AG20443 (cell line): ENCODE results near the gene PSME1.
A peak's percentile ranks its signal among the peaks of the same experiment; 100 is the strongest.

Experiments used
- DNase-seq: peaks from one replicate; pipeline ENCODE4 v3.0.0; 2012; ENCODE audit warnings: low spot score, mixed read lengths

The PSME1 gene

GRCh38 chr14:24130380-24130716, 5.6 kb upstream of the PSME1 start, which contains the start of gene FITM1:
Gene FITM1, plus strand, starts transcription at chr14:24130659. Its CDS starts 905 bp downstream, at chr14:24131564.
- no peak for DNase-seq

DNA sequence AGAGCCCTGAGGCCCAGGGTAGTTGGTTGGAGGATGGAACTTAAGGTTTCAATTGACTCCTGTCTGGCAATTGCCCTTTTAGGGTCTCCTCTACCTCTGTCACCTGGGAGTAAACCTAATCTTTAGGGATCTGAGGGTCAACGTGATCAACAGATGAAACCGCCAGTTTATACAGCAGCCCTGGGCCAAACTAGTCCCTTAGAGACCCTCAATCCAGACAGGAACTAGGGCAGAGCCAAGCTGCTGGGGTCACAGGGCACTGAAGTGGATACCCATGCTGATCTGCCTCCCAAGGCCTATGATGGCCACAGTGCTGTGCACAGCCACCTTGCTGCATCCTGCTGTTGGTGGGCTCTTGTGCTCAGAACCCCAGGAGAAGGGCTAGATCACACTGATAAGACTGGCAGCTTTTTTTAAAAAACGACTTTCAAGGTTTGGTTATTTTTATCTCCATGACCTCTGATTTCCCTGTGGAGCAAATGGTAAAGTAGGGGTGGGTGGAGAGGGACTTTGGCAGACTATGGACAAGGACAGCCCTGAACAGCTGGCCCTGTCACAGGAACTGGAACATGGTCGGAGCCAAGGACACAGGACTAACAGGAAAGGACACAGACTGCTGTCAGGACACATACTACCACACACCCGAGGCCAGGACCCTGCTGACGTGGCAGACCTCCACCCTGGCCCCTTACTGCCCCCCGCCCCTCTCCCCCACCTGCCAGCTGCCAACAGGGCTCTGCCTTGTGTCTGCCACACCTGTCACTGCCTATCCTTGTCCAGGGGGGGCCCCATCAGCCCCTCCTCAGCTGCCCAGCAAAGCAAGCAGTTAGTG, 5.1 kb upstream of the PSME1 start:
- DNase-seq: no peak

DNA sequence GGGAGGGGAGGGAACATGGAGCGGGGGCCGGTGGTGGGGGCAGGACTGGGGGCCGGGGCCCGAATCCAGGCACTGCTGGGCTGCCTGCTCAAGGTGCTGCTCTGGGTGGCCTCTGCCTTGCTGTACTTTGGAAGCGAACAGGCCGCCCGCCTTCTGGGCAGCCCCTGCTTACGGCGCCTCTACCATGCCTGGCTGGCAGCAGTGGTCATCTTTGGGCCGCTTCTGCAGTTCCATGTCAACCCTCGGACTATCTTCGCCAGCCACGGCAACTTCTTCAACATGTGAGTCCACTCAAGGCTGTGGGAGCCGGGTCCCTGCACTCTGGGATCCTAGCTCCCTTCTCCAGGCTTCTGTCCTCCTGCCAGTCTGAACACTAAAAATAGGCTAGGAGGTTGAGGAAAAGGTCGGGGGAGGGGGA, 4.4 kb upstream of the PSME1 start:
- no peak for DNase-seq

- no peak for DNase-seq
Measured at GRCh38 chr14:24132061-24132685, 3.8 kb upstream of the PSME1 start.

GRCh38 chr14:24132976-24133375, 3.0 kb upstream of the PSME1 start:
- no peak for DNase-seq

GRCh38 chr14:24133735-24134134, 2.3 kb upstream of the PSME1 start:
- no peak for DNase-seq

DNA sequence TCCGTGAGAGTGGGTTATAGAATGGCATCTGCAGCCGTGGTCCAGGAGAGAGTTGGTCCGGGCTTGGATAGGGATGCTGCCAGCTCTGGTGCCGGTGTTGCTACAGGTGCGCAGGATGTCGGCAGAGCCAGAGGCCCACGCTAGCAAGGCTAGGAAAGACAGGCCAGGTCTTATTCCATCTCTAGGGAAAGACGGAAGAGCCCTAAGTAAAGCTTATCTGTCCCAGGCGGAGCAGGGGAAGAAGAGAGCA, 485 bp upstream of the PSME1 start:
- DNase-seq: no peak

DNA sequence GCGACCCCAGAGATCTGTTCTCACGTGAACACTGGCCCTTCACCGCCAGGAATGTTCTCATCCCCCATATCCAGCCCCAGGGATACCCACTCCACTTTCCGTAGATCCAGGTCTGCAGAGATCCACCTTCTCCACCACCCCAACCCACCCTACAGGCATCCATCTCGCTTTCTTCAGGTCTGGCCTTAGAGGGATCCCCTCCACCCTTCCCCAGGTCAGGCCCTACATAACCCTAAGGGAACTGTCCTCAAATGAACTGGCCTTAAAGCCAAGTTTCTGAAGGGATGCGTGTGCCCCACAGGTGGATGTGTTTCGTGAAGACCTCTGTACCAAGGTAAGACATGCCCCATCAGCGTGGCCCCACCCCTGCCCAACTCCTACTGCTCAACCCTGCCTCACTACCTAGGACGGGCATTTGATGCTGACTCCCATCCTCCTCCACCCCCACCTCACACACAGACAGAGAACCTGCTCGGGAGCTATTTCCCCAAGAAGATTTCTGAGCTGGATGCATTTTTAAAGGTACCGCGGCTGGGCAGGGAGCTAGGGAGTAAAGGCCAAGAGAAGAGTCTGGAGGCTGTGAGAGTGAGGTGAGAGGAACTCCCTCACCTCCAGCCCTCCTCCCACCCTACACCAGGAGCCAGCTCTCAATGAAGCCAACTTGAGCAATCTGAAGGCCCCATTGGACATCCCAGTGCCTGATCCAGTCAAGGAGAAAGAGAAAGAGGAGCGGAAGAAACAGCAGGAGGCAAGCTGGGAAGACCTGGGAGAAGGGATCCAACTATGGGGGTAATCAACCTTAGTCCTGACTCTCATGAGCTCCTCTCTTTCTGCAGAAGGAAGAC, 912 bp downstream of the PSME1 start:
- DNase-seq: no peak

DNA sequence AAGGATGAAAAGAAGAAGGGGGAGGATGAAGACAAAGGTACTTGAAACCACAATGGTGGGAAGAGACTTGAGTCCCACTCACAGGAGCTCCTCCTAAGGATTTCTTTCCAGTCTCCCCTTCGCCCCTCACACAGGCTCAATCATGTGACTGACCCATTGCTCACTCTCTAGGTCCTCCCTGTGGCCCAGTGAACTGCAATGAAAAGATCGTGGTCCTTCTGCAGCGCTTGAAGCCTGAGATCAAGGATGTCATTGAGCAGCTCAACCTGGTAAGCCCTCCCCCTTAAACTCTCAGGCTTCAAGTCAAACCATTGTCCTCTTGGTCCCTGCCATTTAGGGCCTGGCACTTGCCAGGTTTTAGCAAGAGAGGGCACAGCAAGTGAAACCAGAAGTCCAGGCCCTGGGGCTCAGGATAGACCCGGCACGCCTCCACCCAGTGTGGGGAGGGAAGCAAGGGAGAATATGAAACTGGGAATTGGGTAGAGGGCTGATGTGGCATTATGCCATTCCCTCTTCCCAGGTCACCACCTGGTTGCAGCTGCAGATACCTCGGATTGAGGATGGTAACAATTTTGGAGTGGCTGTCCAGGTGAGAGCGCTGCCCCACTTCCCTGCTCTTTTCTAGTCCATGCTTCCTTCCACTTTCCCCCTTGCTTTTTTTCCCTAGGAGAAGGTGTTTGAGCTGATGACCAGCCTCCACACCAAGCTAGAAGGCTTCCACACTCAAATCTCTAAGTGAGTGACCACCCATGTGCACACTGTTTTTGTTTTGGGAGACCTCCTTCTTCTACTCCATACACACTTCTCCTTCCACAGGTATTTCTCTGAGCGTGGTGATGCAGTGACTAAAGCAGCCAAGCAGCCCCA, 1.8 kb downstream of the PSME1 start:
- DNase-seq: no peak

DNA sequence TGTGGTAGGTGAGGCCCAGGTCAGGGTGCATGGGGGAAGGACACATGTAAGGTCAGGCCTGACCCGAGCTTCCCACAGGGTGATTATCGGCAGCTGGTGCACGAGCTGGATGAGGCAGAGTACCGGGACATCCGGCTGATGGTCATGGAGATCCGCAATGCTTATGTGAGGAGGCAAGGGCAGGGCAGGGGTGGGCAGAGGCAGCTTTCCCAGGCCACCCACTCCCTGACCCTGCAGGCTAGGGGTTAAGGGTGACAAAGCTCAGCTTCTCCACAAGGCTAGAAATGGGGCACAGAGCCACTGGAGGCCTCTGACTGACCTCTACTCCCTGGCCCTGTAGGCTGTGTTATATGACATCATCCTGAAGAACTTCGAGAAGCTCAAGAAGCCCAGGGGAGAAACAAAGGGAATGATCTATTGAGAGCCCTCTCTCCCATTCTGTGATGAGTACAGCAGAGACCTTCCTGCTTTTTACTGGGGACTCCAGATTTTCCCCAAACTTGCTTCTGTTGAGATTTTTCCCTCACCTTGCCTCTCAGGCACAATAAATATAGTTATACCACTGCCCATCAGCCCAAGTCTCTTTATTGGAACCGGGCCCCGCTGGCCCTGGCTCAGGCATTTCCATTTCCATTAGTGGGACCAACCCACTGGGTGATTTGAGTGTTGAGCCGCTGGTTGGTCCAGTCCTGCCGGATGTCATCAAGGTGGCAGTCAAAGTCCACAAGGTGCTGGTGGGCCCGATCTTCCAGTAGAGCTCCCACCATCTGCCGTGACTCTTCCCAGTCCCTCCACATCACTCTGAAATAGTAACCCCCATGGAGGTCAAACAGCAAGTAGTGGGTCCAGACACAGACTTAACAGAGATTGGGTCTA, 2.6 kb downstream of the PSME1 start:
- DNase-seq: no peak

DNA sequence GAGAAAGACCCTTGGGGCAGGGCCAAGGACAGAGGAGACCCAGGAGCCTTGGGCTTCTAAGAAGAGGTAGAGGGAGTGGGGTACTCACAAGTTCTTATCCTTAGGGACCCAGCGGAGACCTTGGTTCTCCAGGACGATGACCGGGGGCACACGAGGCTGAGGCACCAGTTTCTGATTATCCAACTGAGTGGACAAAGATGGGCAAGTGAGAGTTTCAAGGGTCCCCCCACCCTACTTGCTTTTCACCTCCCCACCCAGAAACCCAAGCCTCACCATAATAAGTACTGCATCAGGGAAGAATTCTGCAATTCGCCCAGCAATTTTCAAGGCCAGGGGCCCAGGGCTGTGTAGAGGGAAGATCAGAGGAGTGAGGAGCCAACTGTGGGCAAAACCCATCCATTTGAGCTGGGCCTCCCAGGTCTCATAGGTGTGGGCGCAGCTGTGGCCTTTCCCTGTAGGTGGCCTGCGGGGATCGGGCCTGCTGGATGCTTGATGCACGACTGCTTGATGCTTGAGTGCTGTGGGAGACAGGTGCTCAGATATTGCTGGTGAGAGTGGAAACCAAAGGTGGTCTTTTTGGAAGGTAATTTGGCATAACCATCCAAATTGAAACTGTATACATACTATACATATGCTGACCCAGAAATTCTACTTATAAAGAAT, 3.4 kb downstream of the PSME1 start:
- no peak for DNase-seq

DNA sequence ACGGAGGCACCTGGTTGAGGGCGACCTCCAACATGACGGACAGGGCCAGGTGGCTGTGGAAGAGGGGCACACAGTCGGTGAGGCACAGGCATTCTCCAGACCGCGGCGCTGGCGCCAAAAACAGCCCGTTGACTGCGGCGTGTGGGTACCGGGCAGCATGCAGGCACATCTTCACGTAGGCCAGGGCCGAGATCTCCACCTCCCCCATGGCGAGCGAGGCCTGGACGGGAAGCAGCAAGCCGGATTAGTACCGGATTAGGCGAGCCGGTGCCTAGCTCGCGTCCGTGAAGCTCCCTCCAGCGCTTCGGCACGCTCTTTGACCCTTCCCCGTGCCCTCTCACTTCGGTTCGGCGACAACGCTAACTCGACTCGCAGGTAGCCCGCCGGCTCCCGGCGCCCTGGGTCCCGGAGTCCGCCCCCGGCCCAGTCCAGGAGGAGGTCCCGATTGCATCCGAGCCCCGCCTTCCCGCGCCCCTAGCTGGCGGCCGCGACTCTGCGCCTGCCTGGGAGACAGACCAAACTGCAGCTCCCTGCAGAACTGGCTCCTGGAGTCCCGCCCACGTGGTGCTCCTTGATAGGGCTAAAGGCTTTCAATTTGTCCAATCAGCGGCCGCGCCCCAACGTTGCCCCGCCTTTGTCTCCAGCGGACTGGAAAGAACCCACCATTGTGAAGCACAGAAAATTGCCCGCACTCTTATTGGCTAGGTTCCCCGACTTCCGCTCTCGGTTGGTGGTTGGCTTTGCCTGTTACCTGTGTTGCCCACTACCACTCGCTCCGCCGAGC, 5.3 kb downstream of the PSME1 start, which contains the start of gene EMC9:
Gene EMC9, minus strand, starts transcription at position 495 of the 784 bp plus-strand sequence. Its CDS starts 287 bp downstream, at position 208.
- peak; percentile 96 for DNase-seq

DNA sequence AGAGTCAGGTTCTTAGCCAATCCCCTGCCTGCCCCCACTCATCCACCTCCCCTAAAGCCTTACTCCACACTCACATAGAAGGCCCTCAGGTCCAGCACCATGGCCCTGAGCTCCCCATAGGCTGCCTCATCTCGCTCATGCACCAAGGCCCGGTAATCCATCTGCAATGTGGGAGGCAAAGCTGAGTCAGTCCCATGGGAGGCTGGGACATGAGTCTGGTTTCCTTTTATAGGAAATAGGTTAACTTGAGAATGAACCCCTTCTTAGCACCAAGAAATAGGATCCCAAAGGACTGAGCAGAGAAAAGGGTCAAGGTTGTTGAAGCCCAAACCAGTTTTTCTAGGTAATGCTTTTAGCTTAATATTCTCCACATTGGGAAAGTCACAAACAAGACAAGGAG, 7.5 kb downstream of the PSME1 start:
- DNase-seq: no peak

- DNase-seq: no peak
Measured at GRCh38 chr14:24144451-24144850, 8.5 kb downstream of the PSME1 start.

DNA sequence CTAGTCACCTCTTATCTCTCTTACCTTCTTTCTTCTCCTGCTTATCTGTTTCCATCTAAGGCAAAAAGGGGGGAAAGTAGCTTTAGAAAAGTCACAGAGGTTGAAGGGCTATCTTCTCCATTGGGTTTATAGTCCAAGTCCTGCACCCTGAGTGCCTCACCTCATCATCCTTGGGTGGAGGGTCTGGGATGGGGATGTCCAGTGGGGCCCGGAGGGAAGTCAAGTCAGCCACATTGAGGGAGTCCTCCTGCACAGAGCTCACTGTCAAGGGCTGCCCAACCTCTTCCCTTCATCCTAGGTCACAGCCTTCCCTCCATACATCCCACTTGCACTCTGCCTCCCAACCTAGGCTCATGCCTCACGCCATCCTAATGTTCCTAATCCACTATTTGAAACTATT, 9.2 kb downstream of the PSME1 start:
- DNase-seq: no peak

- DNase-seq: no peak
Measured at GRCh38 chr14:24145690-24146452, 9.9 kb downstream of the PSME1 start.

DNA sequence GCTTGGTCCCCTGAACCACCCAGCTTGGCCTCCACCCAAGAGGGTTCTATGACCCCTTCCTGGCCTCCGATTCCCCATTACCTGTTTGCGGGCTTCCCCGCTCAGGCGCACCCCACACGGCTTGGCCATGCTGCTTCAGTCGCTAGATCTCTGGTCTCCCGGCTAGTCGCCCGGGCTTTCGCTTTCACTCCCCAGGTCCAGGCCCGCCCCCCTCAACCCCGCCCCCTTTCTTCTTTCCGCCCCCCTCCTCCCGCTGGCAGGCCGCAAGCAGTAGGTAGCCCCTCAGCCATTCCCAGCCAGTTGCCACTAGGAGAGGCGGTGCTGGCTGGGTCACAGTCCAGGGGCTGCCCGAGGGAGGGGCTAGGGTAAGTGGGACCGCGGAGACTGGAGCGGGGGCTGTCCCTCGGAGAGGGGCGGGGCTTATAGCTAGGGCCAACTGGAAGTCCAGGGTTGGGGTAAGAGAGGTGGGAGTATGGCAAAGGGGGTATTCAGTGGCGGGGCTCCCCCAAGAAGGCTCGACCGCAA, 10.5 kb downstream of the PSME1 start, which contains the start of gene PSME2:
Gene PSME2, minus strand, starts transcription at position 158 of the 525 bp plus-strand sequence. Its CDS starts 29 bp downstream, at position 129.
- peak; percentile 94 for DNase-seq

DNA sequence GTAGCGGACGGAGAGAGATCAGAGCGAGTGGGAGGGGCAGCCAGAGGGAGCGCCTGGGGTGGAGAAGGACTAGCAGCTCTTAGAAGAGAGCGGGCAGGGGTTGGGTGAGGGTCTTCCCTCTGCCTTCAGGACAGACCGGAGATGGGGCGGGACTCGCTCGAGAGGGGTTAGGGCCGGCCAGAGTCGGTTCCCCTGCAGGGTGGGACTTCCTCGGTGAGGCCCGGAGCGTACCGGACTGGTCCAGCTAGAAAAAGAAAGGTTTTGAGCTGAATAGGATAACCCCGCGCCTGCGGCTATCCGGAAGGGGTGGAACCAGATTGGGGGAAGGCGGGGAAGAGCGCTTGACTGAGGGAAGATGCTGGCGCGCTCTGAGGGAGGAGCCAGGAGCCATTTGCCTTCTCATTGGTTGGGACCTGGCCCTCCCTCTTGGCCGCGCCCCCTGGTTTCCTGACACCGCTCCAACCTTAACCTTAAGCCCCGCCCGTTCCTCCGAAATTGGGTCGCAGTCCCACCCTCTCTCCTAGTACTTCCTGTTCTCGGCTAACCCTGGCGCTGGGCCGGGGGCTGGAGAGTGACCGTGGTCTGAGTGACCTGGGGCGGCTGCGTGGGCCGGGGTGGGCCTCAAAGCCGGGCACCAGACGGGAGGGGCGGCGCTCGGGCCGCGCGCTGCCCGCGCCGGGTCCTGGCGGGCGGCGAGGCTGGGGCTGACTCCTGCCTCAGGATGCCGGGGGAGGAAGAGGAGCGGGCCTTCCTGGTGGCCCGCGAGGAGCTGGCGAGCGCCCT, 11.2 kb downstream of the PSME1 start, which contains the start of gene RNF31:
Gene RNF31, plus strand, starts transcription at position 521 of the 783 bp plus-strand sequence. Its CDS starts 201 bp downstream, at position 722.
- peak; percentile 97 for DNase-seq
